Endothelial cell of umbilical vein (primary cell): ENCODE data around the gene GPD1L. TPM values are rescaled to one million over a fixed set of nuclear protein-coding genes. Genes with fewer than 3 reads are reported as not detected.

Source experiments
- BruUV-seq: library from RNA; stranded (reverse); fragments of 400-500 nt; replicated peaks from 2 replicates; lab custom pipeline; 2021; lab: Mats Ljungman, UMichigan
- CTCF ChIA-PET: fragments of 300-600, 350-600 bp; sonication (Branson Sonifier 250); formaldehyde crosslinking; loops from one replicate; lab custom pipeline; 2021; ENCODE audit warnings: antibody characterized with exemption, inconsistent platforms; lab: Charles Lee
- POLR2A ChIA-PET: fragments of 300-600, 350-600 bp; sonication (Branson Sonifier 250); formaldehyde crosslinking; loops from one replicate; lab custom pipeline; 2021; ENCODE audit warnings: antibody characterized with exemption, inconsistent platforms; lab: Charles Lee
- DNase-seq: peaks from one replicate; pipeline ENCODE4 v3.0.0-alpha.2; 2011; ENCODE audit warnings: low read depth, low spot score
- FAIRE-seq: peaks from 2 replicates; lab custom pipeline; 2011; peaks lifted over from hg19 to GRCh38; lab: Jason Lieb, UNC
- H2AFZ ChIP-seq: 2 replicates; pipeline ENCODE4 v1.6.0; 2012; ENCODE audit warnings: low read depth, low read length, control low read depth, inconsistent platforms
- H3K27ac ChIP-seq: 2 replicates; pipeline ENCODE4 v1.5.1; 2011; ENCODE audit warnings: low read depth, mild to moderate bottlenecking, control low read depth, low read length, moderate library complexity; ENCODE audit not compliant: insufficient read depth
- H3K27me3 ChIP-seq, 2 experiments: 2 replicates each; pipeline versions ENCODE4 v1.6.0 to v1.6.1; 2011; ENCODE audit warnings: low read length in 2 of 2, mixed read lengths in 1 of 2; ENCODE audit not compliant: control insufficient read depth in 2 of 2, insufficient read depth in 2 of 2
- H3K36me3 ChIP-seq, 2 experiments: 2 replicates in 1 of 2; 3 replicates in 1 of 2; pipeline ENCODE4 v1.5.1; 2011; ENCODE audit warnings: low read length in 2 of 2, mild to moderate bottlenecking in 1 of 2, moderate library complexity in 1 of 2; ENCODE audit not compliant: control insufficient read depth in 2 of 2, insufficient read depth in 2 of 2; ENCODE audit errors: extremely low read depth in 1 of 2
- H3K4me1 ChIP-seq: 3 replicates; pipeline ENCODE4 v1.5.1; 2011; ENCODE audit warnings: mild to moderate bottlenecking, low read length; ENCODE audit not compliant: control insufficient read depth, insufficient read depth; ENCODE audit errors: extremely low read depth
- H3K4me2 ChIP-seq: 2 replicates; pipeline ENCODE4 v1.6.1; 2011; ENCODE audit warnings: low read length, control low read depth, mixed read lengths; ENCODE audit not compliant: insufficient read depth
- H3K4me3 ChIP-seq, 3 experiments: fragments of 200-600 bp in 1 of 3; sonication (generic), shearing (Covaris generic) in 1 of 3; replicated peaks in 1 of 3; 2 replicates each; pipeline ENCODE4 v1.5.1; 2011 to 2016; ENCODE audit warnings: control low read depth in 3 of 3, low read length in 3 of 3, mild to moderate bottlenecking in 2 of 3, inconsistent platforms in 1 of 3, low read depth in 1 of 3, moderate library complexity in 1 of 3; ENCODE audit not compliant: insufficient read depth in 1 of 3
- H3K79me2 ChIP-seq: 2 replicates; pipeline ENCODE4 v1.6.0; 2012; ENCODE audit warnings: low read length, inconsistent platforms; ENCODE audit not compliant: control insufficient read depth, insufficient read depth
- H3K9ac ChIP-seq: replicated peaks from 2 replicates; pipeline ENCODE3; 2011; ENCODE audit warnings: low read length, control low read depth; ENCODE audit not compliant: insufficient read depth; ENCODE audit errors: extremely low read depth
- H3K9me1 ChIP-seq: replicated peaks from 3 replicates; pipeline ENCODE4 v1.6.0; 2011; ENCODE audit warnings: mild to moderate bottlenecking, low read length; ENCODE audit not compliant: control insufficient read depth, insufficient read depth; ENCODE audit errors: extremely low read depth
- H3K9me3 ChIP-seq: replicated peaks from 2 replicates; pipeline ENCODE4 v1.5.1; 2012; ENCODE audit warnings: low read length, inconsistent platforms; ENCODE audit not compliant: control insufficient read depth, insufficient read depth
- H4K20me1 ChIP-seq: replicated peaks from 2 replicates; pipeline ENCODE3; 2011; ENCODE audit warnings: mild to moderate bottlenecking, low read length; ENCODE audit not compliant: control insufficient read depth, insufficient read depth; ENCODE audit errors: extremely low read depth
- EZH2 ChIP-seq: IDR thresholded peaks from 2 replicates; pipeline ENCODE4 v1.6.1; 2012; ENCODE audit warnings: borderline replicate concordance, low read depth, mild to moderate bottlenecking, moderate library complexity, low read length, inconsistent platforms; ENCODE audit not compliant: severe bottlenecking
- FOS ChIP-seq: IDR thresholded peaks from 2 replicates; pipeline ENCODE4 v1.6.1; 2011; ENCODE audit warnings: mild to moderate bottlenecking, low read length, moderate library complexity, borderline replicate concordance; ENCODE audit not compliant: insufficient read depth
- GATA2 ChIP-seq: IDR thresholded peaks from 2 replicates; pipeline ENCODE4 v1.7.0; 2011; ENCODE audit warnings: low read depth, mild to moderate bottlenecking, moderate library complexity, mixed read lengths, low read length; ENCODE audit not compliant: insufficient read length, insufficient read depth
- JUN ChIP-seq: IDR thresholded peaks from 2 replicates; pipeline ENCODE4 v1.6.1; 2011; ENCODE audit warnings: borderline replicate concordance, low read depth; ENCODE audit not compliant: insufficient read length, insufficient read depth
- MYC ChIP-seq: IDR thresholded peaks from one replicate; pipeline ENCODE4 v1.6.1; 2011; ENCODE audit warnings: mild to moderate bottlenecking, low read depth, low read length
- POLR2A ChIP-seq: IDR thresholded peaks from 2 replicates; pipeline ENCODE4 v1.6.1; 2012; ENCODE audit warnings: low read depth, mild to moderate bottlenecking, control low read depth, low read length
- POLR2AphosphoS5 ChIP-seq: IDR thresholded peaks from 2 replicates; pipeline ENCODE4 v1.6.1; 2012; ENCODE audit warnings: low read depth, mild to moderate bottlenecking, control low read depth, low read length, moderate library complexity; ENCODE audit not compliant: insufficient read depth
- dilution Hi-C: fragments of 300-500 bp; cut with MboI; formaldehyde crosslinking; loops from one replicate; pipeline ENCODE4 v1.15.0; 2019; ENCODE audit warnings: low sequenced_read_pairs; ENCODE audit not compliant: extremely low pct_ligation_motif_present
- intact Hi-C: fragments of 100-400 bp; cut with micrococcal nuclease; formaldehyde crosslinking; loops from one replicate; pipeline ENCODE4 v1.10.0; 2022
- polyA plus RNA-seq, 4 experiments: library from polyadenylated mRNA; depleted of rRNA in 3 of 4; stranded (reverse) in 3 of 4; unstranded in 1 of 4; fragments of >200 nt; gene quantifications; 2 replicates each; pipeline versions ENCODE4 v1.2.1 to v1.2.3, GENCODE V29; 2011 to 2012; ENCODE audit warnings: missing spikeins in 1 of 4
- total RNA-seq: library from RNA; stranded (reverse); gene quantifications from 2 replicates; pipeline ENCODE4 v1.2.3, GENCODE V29; 2021
- TF ChIP-seq, protein P1 (sequence below), 2 donors: IDR thresholded peaks; 1 replicate in 1 of 2; 2 replicates in 1 of 2; pipeline ENCODE4 v1.5.1; 2011; ENCODE audit warnings: low read length in 2 of 2, mild to moderate bottlenecking in 2 of 2, moderate library complexity in 2 of 2, control low read depth in 1 of 2, inconsistent platforms in 1 of 2, low read depth in 1 of 2; ENCODE audit not compliant: insufficient read depth in 1 of 2; ENCODE audit errors: extremely low read depth in 1 of 2
- TF ChIP-seq, protein P2 (sequence below): IDR thresholded peaks from 2 replicates; pipeline ENCODE4 v1.6.1; 2011; ENCODE audit not compliant: insufficient read depth, insufficient read length

The GPD1L gene
- total and polyA plus RNA-seq, 2 donors (not counting 3 experiments of a cell fraction or from before 2014, with no cell fraction given) = 5.1 to 12.9 TPM

DNA sequence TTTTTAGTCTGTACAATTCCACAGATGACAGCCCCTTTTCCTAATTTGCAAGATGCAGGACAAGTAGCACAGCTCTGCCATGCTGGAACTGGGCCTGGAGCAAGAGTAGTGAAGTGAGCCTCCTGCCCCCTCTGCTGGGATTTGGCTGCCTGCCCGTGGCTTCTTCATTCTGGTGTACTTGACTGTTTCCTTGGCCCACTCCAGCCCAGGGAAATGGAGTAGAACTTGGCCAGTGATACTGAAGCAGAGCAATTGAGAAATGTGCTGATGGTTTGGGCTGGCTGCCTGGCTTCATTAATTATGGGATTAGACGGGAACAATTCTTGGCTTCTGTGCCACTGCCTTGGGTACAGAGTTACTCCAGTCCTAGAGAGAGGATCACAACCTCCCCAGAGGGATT lies 2.8 kb downstream of the GPD1L start:
- peak; percentile 28 for DNase-seq
- Histone ChIP-seq H3K4me2 (no peak overlapping the region), H3K4me3 (no peak overlapping the region)

DNA sequence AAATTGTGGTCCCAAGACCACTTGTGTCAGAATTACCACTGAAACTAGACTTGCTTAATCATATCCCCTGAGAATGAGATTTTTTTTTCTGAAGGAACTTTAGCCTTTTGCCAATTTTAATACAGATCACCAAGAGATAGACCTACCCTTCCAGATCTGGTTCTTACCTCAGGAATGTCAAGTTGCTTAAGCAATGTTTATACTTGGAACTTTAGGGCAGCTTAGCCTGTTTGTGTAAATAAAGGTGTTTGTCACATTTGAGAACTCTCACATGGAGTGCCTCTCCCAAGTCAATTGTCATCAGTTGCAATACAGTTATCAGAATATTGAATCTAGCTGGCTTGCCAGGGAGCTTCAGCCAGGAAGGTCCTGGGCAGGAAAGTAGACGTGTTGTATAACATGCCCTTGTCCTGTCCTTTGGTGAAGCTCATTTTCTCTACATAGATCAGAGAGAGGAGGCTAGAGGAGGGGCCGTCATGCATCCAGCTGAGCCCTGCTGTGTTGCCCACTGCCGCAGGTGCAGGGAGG lies 3.9 kb downstream of the GPD1L start:
- BruUV-seq = no TSS peak
- peaks cover 14% of the 10 kb centered on the region for H3K4me1 ChIP-seq
- no peak for FAIRE-seq
- DNase-seq = no peak
- no peaks in the 10 kb centered on the region for H3K36me3 ChIP-seq
- H3K4me3 ChIP-seq = no peak overlapping the region
- no peak overlapping the region for H3K4me2 ChIP-seq
- no peak overlapping the region for H2AFZ ChIP-seq
- H3K79me2 ChIP-seq = no peaks in the 10 kb centered on the region
- H3K27ac ChIP-seq = no peak overlapping the region
- H4K20me1 ChIP-seq = no peaks in the 10 kb centered on the region
- CTCF ChIA-PET = interaction anchor here (1.0 to 1.4 kb wide), 2 partner anchors 34 to 91 kb away, joined by 3 to 4 read pairs; no protein-coding TSS in a partner anchor
- no peaks in the 10 kb centered on the region for H3K9me3 ChIP-seq
- no peaks in the 10 kb centered on the region for H3K27me3 ChIP-seq
- dilution Hi-C loops = no loop called here
- POLR2A ChIA-PET = no interaction called here
- no peak for TF ChIP-seq FOS
- no peak for TF ChIP-seq JUN
- TF ChIP-seq GATA2 = no peak
- TF ChIP-seq, protein P1, sequence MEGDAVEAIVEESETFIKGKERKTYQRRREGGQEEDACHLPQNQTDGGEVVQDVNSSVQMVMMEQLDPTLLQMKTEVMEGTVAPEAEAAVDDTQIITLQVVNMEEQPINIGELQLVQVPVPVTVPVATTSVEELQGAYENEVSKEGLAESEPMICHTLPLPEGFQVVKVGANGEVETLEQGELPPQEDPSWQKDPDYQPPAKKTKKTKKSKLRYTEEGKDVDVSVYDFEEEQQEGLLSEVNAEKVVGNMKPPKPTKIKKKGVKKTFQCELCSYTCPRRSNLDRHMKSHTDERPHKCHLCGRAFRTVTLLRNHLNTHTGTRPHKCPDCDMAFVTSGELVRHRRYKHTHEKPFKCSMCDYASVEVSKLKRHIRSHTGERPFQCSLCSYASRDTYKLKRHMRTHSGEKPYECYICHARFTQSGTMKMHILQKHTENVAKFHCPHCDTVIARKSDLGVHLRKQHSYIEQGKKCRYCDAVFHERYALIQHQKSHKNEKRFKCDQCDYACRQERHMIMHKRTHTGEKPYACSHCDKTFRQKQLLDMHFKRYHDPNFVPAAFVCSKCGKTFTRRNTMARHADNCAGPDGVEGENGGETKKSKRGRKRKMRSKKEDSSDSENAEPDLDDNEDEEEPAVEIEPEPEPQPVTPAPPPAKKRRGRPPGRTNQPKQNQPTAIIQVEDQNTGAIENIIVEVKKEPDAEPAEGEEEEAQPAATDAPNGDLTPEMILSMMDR (IDR thresholded peaks at IDR 0.05; ENCODE audit: extremely low read depth in 1 of 2, insufficient read depth in 1 of 2, low read depth in 1 of 2, low read length in 2 of 2) = no peak
- TF ChIP-seq POLR2A = no peak
- no peak for TF ChIP-seq MYC
- TF ChIP-seq EZH2 = no peak
- TF ChIP-seq POLR2AphosphoS5 = no peak
- TF ChIP-seq, protein P2, sequence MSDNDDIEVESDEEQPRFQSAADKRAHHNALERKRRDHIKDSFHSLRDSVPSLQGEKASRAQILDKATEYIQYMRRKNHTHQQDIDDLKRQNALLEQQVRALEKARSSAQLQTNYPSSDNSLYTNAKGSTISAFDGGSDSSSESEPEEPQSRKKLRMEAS = no peak
- no peak overlapping the region for H3K9ac ChIP-seq
- no peaks in the 10 kb centered on the region for H3K9me1 ChIP-seq
- intact Hi-C loops = no loop called here

More for the DNA sequence above, 2.8 kb downstream of the GPD1L start:
- no peaks in the 10 kb centered on the region for H3K27me3 ChIP-seq
- no peak overlapping the region for H3K9ac ChIP-seq
- H4K20me1 ChIP-seq = no peaks in the 10 kb centered on the region
- BruUV-seq = no TSS peak
- dilution Hi-C loops = no loop called here
- H3K27ac ChIP-seq = no peak overlapping the region
- no peaks in the 10 kb centered on the region for H3K36me3 ChIP-seq
- H3K9me1 ChIP-seq = no peaks in the 10 kb centered on the region
- intact Hi-C loops = no loop called here
- H3K79me2 ChIP-seq = no peaks in the 10 kb centered on the region
- no peak for FAIRE-seq
- CTCF ChIA-PET = interaction anchor here (1.4 to 1.8 kb wide), 3 partner anchors 12 to 90 kb away, joined by 4 to 8 read pairs (median 4); no protein-coding TSS in a partner anchor
- POLR2A ChIA-PET = no interaction called here
- TF ChIP-seq GATA2 = no peak
- TF ChIP-seq EZH2 = no peak
- TF ChIP-seq, protein P1 (IDR thresholded peaks at IDR 0.05; ENCODE audit: extremely low read depth in 1 of 2, insufficient read depth in 1 of 2, low read depth in 1 of 2, low read length in 2 of 2) = no peak
- no peak for TF ChIP-seq FOS
- peaks cover 17% of the 10 kb centered on the region for H3K4me1 ChIP-seq
- no peaks in the 10 kb centered on the region for H3K9me3 ChIP-seq
- no peak overlapping the region for H2AFZ ChIP-seq
